Thyroid gland (tissue), 4 donors: ENCODE measurements around the gene ZKSCAN1.

Experiments used
- CTCF ChIP-seq, 6 experiments: fragments of 200-600 bp in 3 of 6; fragments of 450-650 bp in 3 of 6; sonication (generic) in 3 of 6; IDR thresholded peaks; one replicate each; pipeline ENCODE4 v1.5.1; 2016 to 2019; ENCODE audit warnings: antibody characterized with exemption in 6 of 6, mild to moderate bottlenecking in 2 of 6, inconsistent platforms in 1 of 6, moderate library complexity in 1 of 6
- POLR2A ChIP-seq, 2 donors: fragments of 450-650 bp; IDR thresholded peaks; one replicate each; pipeline ENCODE4 v1.6.1; 2017; ENCODE audit warnings: antibody characterized with exemption in 2 of 2, mild to moderate bottlenecking in 2 of 2, moderate library complexity in 1 of 2

- TF ChIP-seq POLR2A (IDR thresholded peaks at IDR 0.05) (no peak), CTCF (IDR thresholded peaks at IDR 0.05) (no peak)
Measured at GRCh38 chr7:100080907-100081534, 65.6 kb downstream of the ZKSCAN1 start.
